Activated CD4-positive, alpha-beta T cell treated with anti-CD3 and anti-CD28 coated beads for 36 hours (primary cell): ENCODE measurements around the gene OR10G3. TPM values are rescaled to one million over a fixed set of nuclear protein-coding genes. Genes with fewer than 3 reads are reported as not detected.
"Not testable (repeated sequence)": the region's sequence is repeated elsewhere in the genome, so short reads cannot be mapped to it uniquely, and the experiment has no call there.

Experiments used
- ATAC-seq: fragments of 200-7000 bp; cut with Tn5 transposase; one replicate; pipeline ENCODE4 v1.10.0; 2021; ENCODE audit warnings: mild to moderate bottlenecking, moderate library complexity
- CTCF ChIA-PET: fragments of 350-600 bp; sonication (Branson Sonifier 250); formaldehyde crosslinking; loops from one replicate; lab custom pipeline; 2021; ENCODE audit warnings: antibody characterized with exemption; lab: Charles Lee
- POLR2A ChIA-PET: fragments of 350-600 bp; sonication (Branson Sonifier 250); formaldehyde crosslinking; loops from one replicate; lab custom pipeline; 2021; ENCODE audit warnings: antibody characterized with exemption, inconsistent platforms; lab: Charles Lee
- DNase-seq: peaks from one replicate; pipeline ENCODE4 v3.0.0-alpha.2; 2020
- H3K27ac Mint-ChIP-seq: one replicate; pipeline ENCODE4 v1.8.0; 2021; ENCODE audit warnings: mixed read lengths
- H3K27me3 Mint-ChIP-seq: one replicate; pipeline ENCODE4 v1.8.0; 2021; ENCODE audit warnings: mixed read lengths
- H3K36me3 Mint-ChIP-seq: one replicate; pipeline ENCODE4 v1.8.0; 2021; ENCODE audit warnings: low read depth, mixed read lengths
- H3K4me1 Mint-ChIP-seq: one replicate; pipeline ENCODE4 v1.8.0; 2021; ENCODE audit warnings: mixed read lengths
- H3K4me3 Mint-ChIP-seq: one replicate; pipeline ENCODE4 v1.8.0; 2021; ENCODE audit warnings: mild to moderate bottlenecking, moderate library complexity, mixed read lengths
- H3K9me3 Mint-ChIP-seq: one replicate; pipeline ENCODE4 v1.8.0; 2021; ENCODE audit warnings: low read depth, mixed read lengths
- intact Hi-C, 2 experiments: fragments of 100-400 bp; cut with DNase I in 1 of 2; cut with micrococcal nuclease in 1 of 2; formaldehyde crosslinking; loops; one replicate each; pipeline versions ENCODE4 v1.14.2 to v1.15.1; 2022 to 2024; cut with DNase I, micrococcal nuclease
- total RNA-seq, 2 experiments: library from RNA; stranded (reverse); gene quantifications; one replicate each; pipeline ENCODE4 v1.2.3, GENCODE V29; 2021

OR10G3 gene
- total RNA-seq, 2 experiments from 2014 or later = not detected

GRCh38 chr14:21556378-21557083 is 23.3 kb downstream of the OR10G3 start:
- no peak for DNase-seq
- no peak for ATAC-seq
- POLR2A ChIA-PET = interaction anchor here (0.9 kb wide), 1 partner anchor 58 kb away, joined by 3 read pairs; no protein-coding TSS in a partner anchor
- intact Hi-C loops = loop anchor here (1.0 to 10.0 kb wide), 12 partner anchors 12 to 542 kb away; partner anchors contain the start of genes CHD8 (in 2 of the 2), TOX4 (in 2 of the 2), RAB2B (in 1 of the 2) and SALL2 (in 1 of the 2)
- Mint-ChIP-seq H3K27me3 (no peaks in the 10 kb centered on the region), H3K36me3 (no peaks in the 10 kb centered on the region), H3K27ac (no peak overlapping the region), H3K4me1 (peaks cover 4% of the 10 kb centered on the region), H3K4me3 (no peak overlapping the region), H3K9me3 (no peaks in the 10 kb centered on the region)
- CTCF ChIA-PET = interaction anchor here (0.6 to 3.2 kb wide), 17 partner anchors 13 to 1846 kb away, joined by 3 to 49 read pairs (median 3); partner anchors contain the start of genes METTL3 and SALL2

DNA sequence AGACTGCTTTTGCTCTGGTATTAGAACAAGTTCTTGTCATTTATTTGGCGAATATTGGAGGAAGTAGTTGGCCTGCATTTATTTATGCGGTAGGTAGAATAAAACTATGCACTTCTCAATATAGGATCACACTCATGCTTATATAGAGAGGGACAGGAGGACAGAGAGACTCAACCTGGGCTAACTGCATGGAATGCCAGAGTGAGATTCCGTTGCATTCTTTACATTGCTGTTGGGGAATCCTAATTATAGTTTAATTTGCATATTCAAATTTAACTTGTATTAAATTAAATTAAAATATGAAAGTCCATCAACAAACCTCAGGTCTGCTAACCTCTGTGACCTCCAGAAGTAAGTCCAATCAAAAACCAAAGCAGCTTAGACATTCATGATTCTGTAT is 26.6 kb downstream of the OR10G3 start:
- intact Hi-C loops = loop anchor here in 1 of 2 experiments (10.0 kb wide), 1 partner anchor 538 kb away; no protein-coding TSS in a partner anchor
- CTCF ChIA-PET = interaction anchor here (1.8 to 2.3 kb wide), 2 partner anchors 55 to 76 kb away, joined by 4 to 10 read pairs; no protein-coding TSS in a partner anchor
- H3K9me3 Mint-ChIP-seq = no peaks in the 10 kb centered on the region

DNA sequence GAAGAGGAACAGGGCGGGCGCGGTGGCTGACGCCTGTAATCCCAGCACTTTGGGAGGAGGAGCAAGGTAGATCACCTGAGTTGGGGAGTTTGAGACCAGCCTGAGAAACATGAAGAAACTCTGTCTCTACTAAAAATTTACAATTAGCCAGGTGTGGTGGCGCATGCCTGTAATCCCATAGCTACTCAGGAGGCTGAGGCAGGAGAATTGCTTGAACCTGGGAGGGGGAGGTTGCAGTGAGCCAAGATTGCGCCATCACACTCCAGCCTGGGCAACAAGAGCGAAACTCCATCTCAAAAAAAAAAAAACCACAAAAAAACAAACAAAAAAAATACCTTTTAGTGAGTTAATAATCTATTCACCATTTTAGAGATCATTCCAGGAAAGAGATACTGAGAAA is 35.3 kb downstream of the OR10G3 start:
- not testable (repeated sequence) for H3K36me3 Mint-ChIP-seq

More for the DNA sequence above, 26.6 kb downstream of the OR10G3 start:
- DNase-seq (no peak), ATAC-seq (no peak)
- no peaks in the 10 kb centered on the region for H3K36me3 Mint-ChIP-seq
- POLR2A ChIA-PET = no interaction called here
- H3K27me3 Mint-ChIP-seq = no peaks in the 10 kb centered on the region
- no peak overlapping the region for H3K4me3 Mint-ChIP-seq
- H3K4me1 Mint-ChIP-seq = peaks cover 4% of the 10 kb centered on the region
- H3K27ac Mint-ChIP-seq = no peak overlapping the region

GRCh38 chr14:21543963-21544362 is 35.9 kb downstream of the OR10G3 start:
- no peak overlapping the region for H3K27ac Mint-ChIP-seq
- ChIA-PET POLR2A (no interaction called here), CTCF (no interaction called here)
- H3K4me1 Mint-ChIP-seq = no peaks in the 10 kb centered on the region
- DNase-seq = no peak
- H3K27me3 Mint-ChIP-seq = peaks cover 8% of the 10 kb centered on the region
- no peaks in the 10 kb centered on the region for H3K9me3 Mint-ChIP-seq
- no peaks in the 10 kb centered on the region for H3K36me3 Mint-ChIP-seq
- ATAC-seq = no peak
- intact Hi-C loops = no loop called here
- no peak overlapping the region for H3K4me3 Mint-ChIP-seq

More for the DNA sequence above, 35.3 kb downstream of the OR10G3 start:
- H3K4me3 Mint-ChIP-seq, DNase-seq, H3K27me3 Mint-ChIP-seq, H3K27ac Mint-ChIP-seq, H3K9me3 Mint-ChIP-seq, CTCF ChIA-PET, POLR2A ChIA-PET, H3K4me1 Mint-ChIP-seq, ATAC-seq, intact Hi-C loops: not testable (repeated sequence)

GRCh38 chr14:21543521-21543960 is 36.3 kb downstream of the OR10G3 start:
- ATAC-seq = no peak
- ChIA-PET CTCF (interaction anchor here (0.8 kb wide), 1 partner anchor 17 kb away, joined by 4 read pairs; the partner anchor contains the start of gene SALL2), POLR2A (no interaction called here)
- Mint-ChIP-seq H3K36me3 (no peaks in the 10 kb centered on the region), H3K9me3 (no peaks in the 10 kb centered on the region), H3K4me3 (no peak overlapping the region), H3K27me3 (peaks cover 11% of the 10 kb centered on the region), H3K27ac (no peak overlapping the region), H3K4me1 (no peaks in the 10 kb centered on the region)
- intact Hi-C loops = no loop called here
- DNase-seq = no peak

DNA sequence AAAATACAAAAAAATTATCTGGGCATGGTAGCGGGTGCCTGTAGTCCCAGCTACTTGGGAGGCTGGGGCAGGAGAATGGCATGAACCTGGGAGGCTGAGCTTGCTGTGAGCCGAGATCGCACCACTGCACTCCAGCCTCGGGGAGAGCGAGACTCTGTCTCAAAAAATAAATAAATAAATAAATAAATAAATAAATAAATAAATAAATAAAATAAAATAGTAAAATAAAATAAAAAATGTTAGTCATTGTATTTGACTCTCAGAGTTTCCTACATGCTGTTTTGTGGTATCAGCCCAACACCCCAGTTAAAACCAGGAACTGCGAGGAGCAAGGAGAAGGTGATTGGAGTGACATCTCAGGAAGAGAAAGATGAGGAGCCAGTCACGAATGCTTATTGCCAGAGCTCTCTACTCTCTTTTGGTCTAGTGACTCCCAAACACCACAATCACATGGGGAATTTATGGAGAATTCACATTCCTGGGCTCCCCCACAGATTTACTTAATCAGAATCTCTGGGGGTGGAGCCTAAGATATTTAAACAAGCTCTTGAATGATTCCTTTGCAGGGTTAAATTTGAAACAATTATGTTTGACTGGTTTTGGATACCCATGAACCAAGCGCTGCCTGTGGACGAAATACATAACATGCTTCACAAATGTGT is 38.3 kb downstream of the OR10G3 start:
- no peak for ATAC-seq
- H3K4me3 Mint-ChIP-seq = no peak overlapping the region
- ChIA-PET POLR2A (no interaction called here), CTCF (no interaction called here)
- intact Hi-C loops = no loop called here
- H3K27me3 Mint-ChIP-seq = peaks cover 25% of the 10 kb centered on the region
- no peaks in the 10 kb centered on the region for H3K9me3 Mint-ChIP-seq
- no peak overlapping the region for H3K27ac Mint-ChIP-seq
- DNase-seq = no peak
- no peaks in the 10 kb centered on the region for H3K36me3 Mint-ChIP-seq
- peaks cover 5% of the 10 kb centered on the region for H3K4me1 Mint-ChIP-seq

DNA sequence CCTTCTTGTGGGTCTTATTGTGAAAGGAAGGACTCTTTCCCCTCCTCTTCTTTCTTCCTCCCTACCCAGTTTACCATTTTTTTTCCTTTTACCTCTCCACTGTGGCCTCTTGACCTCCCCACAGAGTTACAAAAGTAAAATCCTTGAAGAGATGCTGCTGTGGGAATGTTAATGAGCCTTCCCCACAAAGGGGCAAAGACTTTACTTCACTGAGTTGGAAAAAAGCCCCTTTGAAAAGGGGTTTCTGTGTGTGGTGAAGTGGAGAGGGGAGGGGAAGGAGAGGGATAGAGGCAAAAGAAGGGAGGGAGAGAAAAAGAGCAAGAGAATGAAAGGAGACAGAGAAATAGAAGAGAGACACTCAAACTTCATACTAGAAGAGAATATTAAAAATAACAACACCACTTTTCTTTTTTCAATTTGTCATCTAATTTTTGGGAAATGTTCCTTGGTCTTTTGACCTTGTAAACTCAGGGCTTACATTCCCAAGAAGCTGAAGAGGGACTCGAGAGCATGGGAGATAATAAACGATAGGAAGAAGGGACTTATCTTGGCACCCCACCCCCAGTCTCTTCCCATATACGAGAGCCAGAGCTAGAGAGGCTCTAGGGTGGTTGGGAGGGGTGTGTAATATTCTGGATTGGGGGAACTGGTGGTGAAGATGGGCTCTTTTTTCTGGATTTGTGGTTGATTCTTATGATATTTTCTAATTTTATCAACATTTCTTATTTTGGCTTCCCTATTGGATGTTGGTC is 40.5 kb downstream of the OR10G3 start:
- CTCF ChIA-PET = no interaction called here
- no peak overlapping the region for H3K4me3 Mint-ChIP-seq
- ATAC-seq (no peak), DNase-seq (no peak)
- H3K36me3 Mint-ChIP-seq = no peaks in the 10 kb centered on the region
- H3K27ac Mint-ChIP-seq = no peak overlapping the region
- H3K27me3 Mint-ChIP-seq = peaks cover 39% of the 10 kb centered on the region
- intact Hi-C loops = no loop called here
- POLR2A ChIA-PET = no interaction called here
- peaks cover 10% of the 10 kb centered on the region for H3K4me1 Mint-ChIP-seq
- no peaks in the 10 kb centered on the region for H3K9me3 Mint-ChIP-seq

DNA sequence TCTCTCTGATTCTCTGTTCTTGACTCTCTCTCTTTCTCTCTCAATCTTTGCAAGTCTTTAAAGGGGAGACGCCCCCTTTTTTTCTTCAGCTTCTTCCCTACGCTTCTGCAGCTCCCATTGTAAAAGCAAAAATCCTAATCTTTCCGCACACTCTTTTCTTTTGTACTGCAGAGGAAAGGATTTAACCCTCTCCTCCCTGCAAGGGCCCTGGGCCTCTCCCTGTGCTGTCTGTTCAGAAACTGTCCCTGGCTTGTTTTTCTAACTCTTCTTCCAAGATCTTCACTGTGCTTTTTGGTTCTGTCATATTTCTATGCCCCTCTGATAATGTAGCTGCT is 42.8 kb downstream of the OR10G3 start:
- no peak overlapping the region for H3K4me3 Mint-ChIP-seq
- H3K9me3 Mint-ChIP-seq = no peaks in the 10 kb centered on the region
- CTCF ChIA-PET = interaction anchor here (0.6 to 1.2 kb wide), 3 partner anchors 38 to 1116 kb away, joined by 3 to 9 read pairs (median 3); no protein-coding TSS in a partner anchor
- DNase-seq (no peak), ATAC-seq (no peak)
- H3K36me3 Mint-ChIP-seq = no peaks in the 10 kb centered on the region
- no peak overlapping the region for H3K27ac Mint-ChIP-seq
- intact Hi-C loops = no loop called here
- H3K27me3 Mint-ChIP-seq = peaks cover 41% of the 10 kb centered on the region
- POLR2A ChIA-PET = no interaction called here
- H3K4me1 Mint-ChIP-seq = peaks cover 10% of the 10 kb centered on the region

GRCh38 chr14:21536418-21537089 is 43.3 kb downstream of the OR10G3 start:
- no peaks in the 10 kb centered on the region for H3K36me3 Mint-ChIP-seq
- DNase-seq = no peak
- no peaks in the 10 kb centered on the region for H3K9me3 Mint-ChIP-seq
- ATAC-seq = no peak
- H3K4me1 Mint-ChIP-seq = peaks cover 10% of the 10 kb centered on the region
- intact Hi-C loops = no loop called here
- no peak overlapping the region for H3K27ac Mint-ChIP-seq
- ChIA-PET CTCF (interaction anchor here (0.6 to 1.2 kb wide), 3 partner anchors 38 to 1116 kb away, joined by 3 to 9 read pairs (median 3); no protein-coding TSS in a partner anchor), POLR2A (no interaction called here)
- H3K27me3 Mint-ChIP-seq = peaks cover 41% of the 10 kb centered on the region
- H3K4me3 Mint-ChIP-seq = no peak overlapping the region

- no peak for DNase-seq
- Mint-ChIP-seq H3K4me1 (peaks cover 10% of the 10 kb centered on the region), H3K27ac (no peak overlapping the region), H3K4me3 (no peak overlapping the region), H3K27me3 (peaks cover 41% of the 10 kb centered on the region), H3K36me3 (no peaks in the 10 kb centered on the region), H3K9me3 (no peaks in the 10 kb centered on the region)
- POLR2A ChIA-PET = no interaction called here
- ATAC-seq = no peak
- CTCF ChIA-PET = interaction anchor here (2.5 kb wide), 1 partner anchor 37 kb away, joined by 7 read pairs; no protein-coding TSS in a partner anchor
- intact Hi-C loops = no loop called here
Measured at GRCh38 chr14:21535545-21536417, 44.1 kb downstream of the OR10G3 start.
